Subcutaneous abdominal adipose tissue (tissue), 5 donors: ENCODE data around the gene METAP1.
"Not testable (repeated sequence)": the region's sequence is repeated elsewhere in the genome, so short reads cannot be mapped to it uniquely, and the experiment has no call there.

Experiments used
- H3K27ac ChIP-seq: one replicate; pipeline ENCODE4 v1.7.0; 2013; ENCODE audit warnings: low read depth, mild to moderate bottlenecking, inconsistent platforms, low read length, moderate library complexity
- H3K27me3 ChIP-seq, 5 donors: one replicate each; pipeline ENCODE4 v1.7.0; 2013; ENCODE audit warnings: low read length in 5 of 5, inconsistent platforms in 1 of 5; ENCODE audit not compliant: control insufficient read depth in 5 of 5, insufficient read depth in 4 of 5
- H3K36me3 ChIP-seq, 5 donors: one replicate each; pipeline ENCODE4 v1.7.0; 2013; ENCODE audit warnings: low read length in 5 of 5; ENCODE audit not compliant: control insufficient read depth in 5 of 5, insufficient read depth in 5 of 5
- H3K4me1 ChIP-seq, 5 donors: one replicate each; pipeline ENCODE4 v1.7.0; 2013; ENCODE audit warnings: low read length in 5 of 5, mild to moderate bottlenecking in 3 of 5, moderate library complexity in 1 of 5; ENCODE audit not compliant: control insufficient read depth in 5 of 5, insufficient read depth in 5 of 5
- H3K4me3 ChIP-seq, 5 donors: one replicate each; pipeline ENCODE4 v1.7.0; 2013; ENCODE audit warnings: low read length in 5 of 5, low read depth in 1 of 5
- H3K9ac ChIP-seq, 5 donors: one replicate each; pipeline ENCODE4 v1.7.0; 2013; ENCODE audit warnings: low read length in 5 of 5, mild to moderate bottlenecking in 4 of 5, moderate library complexity in 3 of 5
- H3K9me3 ChIP-seq, 5 donors: one replicate each; pipeline ENCODE4 v1.7.0; 2013; ENCODE audit warnings: low read length in 5 of 5; ENCODE audit not compliant: control insufficient read depth in 5 of 5
- donor health status: healthy.
- donor health status: healthy.
- donor health status: healthy.
- donor health status: healthy.
- donor health status: healthy.

Gene METAP1

GRCh38 chr4:98967786-98968329, 27.7 kb upstream of the METAP1 start:
- H3K27me3 ChIP-seq, result no peaks in the 10 kb centered on the region

GRCh38 chr4:98969878-98970785, 25.4 kb upstream of the METAP1 start:
- H3K9ac ChIP-seq, result no peak overlapping the region
- H3K27ac ChIP-seq, result no peak overlapping the region
- no peaks in the 10 kb centered on the region for H3K9me3 ChIP-seq
- no peak overlapping the region for H3K4me3 ChIP-seq
- no peaks in the 10 kb centered on the region for H3K27me3 ChIP-seq
- H3K4me1 ChIP-seq, result no peaks in the 10 kb centered on the region
- H3K36me3 ChIP-seq, result no peaks in the 10 kb centered on the region

More at GRCh38 chr4:98967786-98968329, 27.7 kb upstream of the METAP1 start:
- Histone ChIP-seq H3K4me3 (no peak overlapping the region), H3K27ac (no peak overlapping the region), H3K4me1 (no peaks in the 10 kb centered on the region), H3K36me3 (no peaks in the 10 kb centered on the region), H3K9ac (no peak overlapping the region), H3K9me3 (no peaks in the 10 kb centered on the region)

- Histone ChIP-seq H3K4me3 (no peak overlapping the region), H3K9ac (no peak overlapping the region), H3K27ac (no peak overlapping the region), H3K27me3 (no peaks in the 10 kb centered on the region), H3K36me3 (no peaks in the 10 kb centered on the region), H3K4me1 (no peaks in the 10 kb centered on the region), H3K9me3 (no peaks in the 10 kb centered on the region)
Observed at GRCh38 chr4:98976716-98977115, 18.8 kb upstream of the METAP1 start.

GRCh38 chr4:98977557-98977956, 18.0 kb upstream of the METAP1 start:
- Histone ChIP-seq H3K36me3 (no peaks in the 10 kb centered on the region), H3K4me3 (no peak overlapping the region), H3K27ac (no peak overlapping the region), H3K27me3 (no peaks in the 10 kb centered on the region), H3K4me1 (no peaks in the 10 kb centered on the region), H3K9ac (no peak overlapping the region), H3K9me3 (no peaks in the 10 kb centered on the region)

GRCh38 chr4:98987720-98988119, 7.8 kb upstream of the METAP1 start:
- H3K27me3 ChIP-seq, result peaks cover 0 to 2% (median 0%) of the 10 kb centered on the region in 5 donors
- no peak overlapping the region for H3K4me3 ChIP-seq
- H3K9ac ChIP-seq, result no peak overlapping the region
- no peaks in the 10 kb centered on the region for H3K9me3 ChIP-seq
- no peaks in the 10 kb centered on the region for H3K36me3 ChIP-seq
- no peaks in the 10 kb centered on the region for H3K4me1 ChIP-seq
- no peak overlapping the region for H3K27ac ChIP-seq

GRCh38 chr4:98992835-98993234, 2.7 kb upstream of the METAP1 start:
- H3K9me3 ChIP-seq, H3K27me3 ChIP-seq, H3K9ac ChIP-seq, H3K4me3 ChIP-seq, H3K27ac ChIP-seq, H3K36me3 ChIP-seq: not testable (repeated sequence)
- H3K4me1 ChIP-seq, result peaks cover 0 to 20% (median 13%) of the 10 kb centered on the region in 5 donors

GRCh38 chr4:98993419-98994071, 2.0 kb upstream of the METAP1 start:
- Histone ChIP-seq H3K9me3 (no peaks in the 10 kb centered on the region), H3K36me3 (no peaks in the 10 kb centered on the region), H3K4me1 (peaks cover 0 to 20% (median 13%) of the 10 kb centered on the region in 5 donors), H3K27ac (no peak overlapping the region), H3K9ac (no peak overlapping the region), H3K27me3 (no peaks in the 10 kb centered on the region), H3K4me3 (no peak overlapping the region)

- Histone ChIP-seq H3K9ac (peak overlapping the region; percentile 86 to 97 (median 92)), H3K4me1 (peaks cover 0 to 20% (median 13%) of the 10 kb centered on the region in 5 donors), H3K9me3 (no peaks in the 10 kb centered on the region), H3K27me3 (no peaks in the 10 kb centered on the region), H3K36me3 (no peaks in the 10 kb centered on the region), H3K4me3 (peak overlapping the region; percentile 77 to 90 (median 86)), H3K27ac (peak overlapping the region; percentile 95)
Observed at GRCh38 chr4:98994474-98995182, 893 bp upstream of the METAP1 start.

- Histone ChIP-seq H3K4me1 (peaks cover 0 to 20% (median 13%) of the 10 kb centered on the region in 5 donors), H3K4me3 (peak overlapping the region; percentile 78 to 99 (median 86)), H3K27me3 (no peaks in the 10 kb centered on the region), H3K27ac (peak overlapping the region; percentile 54), H3K9ac (peak overlapping the region in 4 of 5 donors; percentile 53 to 84 (median 80)), H3K9me3 (no peaks in the 10 kb centered on the region), H3K36me3 (no peaks in the 10 kb centered on the region)
Observed at GRCh38 chr4:98996056-98996764, 689 bp downstream of the METAP1 start.
